Prostate gland (tissue), 2 donors: Measurements from ENCODE around the gene CEP72. TPM values are rescaled to one million over a fixed set of nuclear protein-coding genes. Genes with fewer than 3 reads are reported as not detected.

Experiments
- DNase-seq: peaks from one replicate; pipeline ENCODE4 v3.0.0-alpha.2; 2019; ENCODE audit warnings: low spot score
- H3K27ac ChIP-seq, 2 donors: fragments of 200-600 bp; sonication (generic); 2 replicates each; pipeline ENCODE4 v1.5.1; 2017 to 2019
- H3K27me3 ChIP-seq: fragments of 200-600 bp; sonication (generic); replicated peaks from 2 replicates; pipeline ENCODE4 v1.5.1; 2019; ENCODE audit not compliant: insufficient read depth
- H3K36me3 ChIP-seq, 2 donors: fragments of 200-600 bp; sonication (generic); 1 replicate in 1 of 2; 2 replicates in 1 of 2; pipeline versions ENCODE4 v1.5.1 to v1.8.1; 2017 to 2019
- H3K4me1 ChIP-seq: fragments of 200-600 bp; sonication (generic); replicated peaks from 2 replicates; pipeline ENCODE4 v1.5.1; 2019
- H3K4me3 ChIP-seq, 2 donors: fragments of 200-600 bp; sonication (generic); 2 replicates each; pipeline ENCODE4 v1.5.1; 2017 to 2019
- H3K9me3 ChIP-seq: fragments of 200-600 bp; sonication (generic); 2 replicates; pipeline ENCODE4 v1.5.1; 2017
- POLR2A ChIP-seq: fragments of 450-650 bp; IDR thresholded peaks from one replicate; pipeline ENCODE4 v1.6.1; 2016; ENCODE audit warnings: antibody characterized with exemption, mild to moderate bottlenecking
- POLR2AphosphoS5 ChIP-seq: sonication (generic); formaldehyde crosslinking; IDR thresholded peaks from one replicate; pipeline ENCODE4 v1.6.1; 2017; ENCODE audit warnings: antibody characterized with exemption
- WGBS: methylation state at CpG from one replicate; pipeline ENCODE4 v1.1.5; 2018; 5-methylcytosine and 5-hydroxymethylcytosine counted together
- intact Hi-C: fragments of 100-400 bp; cut with DNase I; formaldehyde crosslinking; loops from one replicate; pipeline ENCODE4 v1.14.2; 2022
- total RNA-seq, 2 donors: library from RNA; depleted of rRNA; stranded (reverse); fragments of >200 nt; gene quantifications; one replicate each; pipeline ENCODE4 v1.1.0, GENCODE V29; 2016
- TF ChIP-seq, protein P1 (sequence below), 4 experiments: fragments of 200-600 bp in 2 of 4; fragments of 450-650 bp in 2 of 4; sonication (generic) in 2 of 4; IDR thresholded peaks; 1 replicate in 3 of 4; 2 replicates in 1 of 4; pipeline ENCODE4 v1.5.1; 2016 to 2019; ENCODE audit warnings: antibody characterized with exemption in 4 of 4, mild to moderate bottlenecking in 2 of 4, moderate library complexity in 2 of 4

The CEP72 gene
- total RNA-seq, 2 donors from 2014 or later = 6.4 to 12.8 TPM

DNA sequence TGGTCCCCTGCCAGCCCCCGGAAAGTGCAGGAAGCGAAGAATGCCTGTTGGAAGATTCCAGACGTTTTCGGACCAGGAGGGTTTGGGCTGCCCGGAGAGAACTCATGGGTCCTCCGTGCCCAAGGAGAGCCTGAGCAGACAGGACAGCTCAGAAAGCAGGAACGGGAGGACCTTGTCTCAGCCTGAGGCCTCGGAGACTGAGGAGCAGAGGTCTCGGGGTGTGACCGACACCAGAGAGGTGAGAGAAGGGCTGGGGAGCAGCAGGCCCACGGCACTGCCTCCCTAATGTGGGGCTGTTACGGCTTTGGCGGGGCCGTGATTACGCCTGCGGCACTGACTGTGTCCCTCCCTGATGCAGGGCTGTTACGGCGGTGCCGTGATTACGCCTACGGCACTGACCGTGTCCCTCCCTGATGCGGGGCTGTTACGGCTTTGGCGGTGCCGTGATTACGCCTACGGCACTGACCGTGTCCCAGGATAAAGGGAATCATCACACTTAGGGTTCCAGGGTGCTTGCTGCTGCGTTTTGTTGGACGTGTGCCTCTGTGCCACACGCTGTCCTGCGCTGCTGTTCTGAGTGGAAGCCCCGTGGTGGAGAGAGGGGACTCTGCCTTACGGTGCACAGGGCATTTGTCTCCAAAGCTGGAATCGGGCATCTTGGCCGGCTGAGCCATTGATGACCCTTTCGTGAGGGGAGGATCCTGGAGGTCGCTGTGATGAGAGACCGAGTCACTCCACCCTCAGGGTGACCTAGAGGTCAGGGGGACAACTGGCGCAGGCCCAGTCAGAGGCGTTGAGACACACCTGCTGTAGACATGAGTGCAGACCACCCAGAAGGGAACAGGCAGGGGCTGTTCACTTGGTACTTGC, 25.7 kb downstream of the CEP72 start:
- intact Hi-C loops = no loop called here
- no peak for DNase-seq
- 93% methylated on average over 42 of the region's 42 CpGs for WGBS

DNA sequence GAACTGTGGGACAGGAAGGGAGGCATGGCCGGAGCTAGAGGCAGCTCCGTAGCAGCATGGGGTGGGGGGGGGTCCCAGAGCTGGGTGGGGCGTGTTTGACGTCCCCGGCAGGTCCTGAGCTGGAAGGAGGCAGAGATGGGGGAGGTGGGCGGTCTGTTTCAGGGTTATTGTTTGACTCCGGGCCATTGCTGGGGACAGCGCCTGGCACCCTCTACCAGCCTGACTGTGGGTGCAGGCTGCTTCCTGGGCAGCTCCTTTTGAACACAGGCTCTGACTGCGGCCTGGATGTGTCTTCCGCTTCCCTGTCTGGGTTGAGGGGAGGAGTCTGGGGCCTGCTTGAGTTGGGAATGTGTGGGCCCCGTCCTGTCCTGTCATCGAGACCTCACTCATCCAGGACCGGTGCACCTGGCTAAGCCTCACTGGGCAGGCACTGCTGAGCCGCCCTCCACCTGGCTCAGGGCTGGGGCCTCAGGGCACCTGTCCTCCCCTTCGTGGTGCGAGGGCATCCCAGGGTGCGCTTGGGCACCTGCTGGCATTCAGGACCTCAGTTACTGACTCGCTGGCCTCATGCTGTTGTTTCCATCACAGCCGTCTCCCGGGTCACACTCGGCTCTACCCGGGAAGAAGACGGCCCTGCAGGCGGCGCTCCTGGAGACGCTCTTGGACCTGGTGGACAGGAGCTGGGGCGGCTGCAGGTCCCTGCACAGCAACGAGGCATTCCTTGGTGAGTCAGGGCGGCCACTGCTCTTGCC, 26.5 kb downstream of the CEP72 start:
- 93% methylated on average over 28 of the region's 29 CpGs for WGBS
- no peaks in the 10 kb centered on the region for H3K4me1 ChIP-seq
- no peak for DNase-seq
- H3K4me3 ChIP-seq = no peak overlapping the region
- peaks cover 2 to 11% of the 10 kb centered on the region in 2 donors for H3K36me3 ChIP-seq
- TF ChIP-seq, protein P1, sequence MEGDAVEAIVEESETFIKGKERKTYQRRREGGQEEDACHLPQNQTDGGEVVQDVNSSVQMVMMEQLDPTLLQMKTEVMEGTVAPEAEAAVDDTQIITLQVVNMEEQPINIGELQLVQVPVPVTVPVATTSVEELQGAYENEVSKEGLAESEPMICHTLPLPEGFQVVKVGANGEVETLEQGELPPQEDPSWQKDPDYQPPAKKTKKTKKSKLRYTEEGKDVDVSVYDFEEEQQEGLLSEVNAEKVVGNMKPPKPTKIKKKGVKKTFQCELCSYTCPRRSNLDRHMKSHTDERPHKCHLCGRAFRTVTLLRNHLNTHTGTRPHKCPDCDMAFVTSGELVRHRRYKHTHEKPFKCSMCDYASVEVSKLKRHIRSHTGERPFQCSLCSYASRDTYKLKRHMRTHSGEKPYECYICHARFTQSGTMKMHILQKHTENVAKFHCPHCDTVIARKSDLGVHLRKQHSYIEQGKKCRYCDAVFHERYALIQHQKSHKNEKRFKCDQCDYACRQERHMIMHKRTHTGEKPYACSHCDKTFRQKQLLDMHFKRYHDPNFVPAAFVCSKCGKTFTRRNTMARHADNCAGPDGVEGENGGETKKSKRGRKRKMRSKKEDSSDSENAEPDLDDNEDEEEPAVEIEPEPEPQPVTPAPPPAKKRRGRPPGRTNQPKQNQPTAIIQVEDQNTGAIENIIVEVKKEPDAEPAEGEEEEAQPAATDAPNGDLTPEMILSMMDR (IDR thresholded peaks at IDR 0.05) = no peak
- TF ChIP-seq POLR2A (no peak), POLR2AphosphoS5 (no peak)
- no peaks in the 10 kb centered on the region for H3K9me3 ChIP-seq
- no peak overlapping the region for H3K27ac ChIP-seq
- intact Hi-C loops = no loop called here
- no peaks in the 10 kb centered on the region for H3K27me3 ChIP-seq

More for the DNA sequence above, 25.7 kb downstream of the CEP72 start:
- TF ChIP-seq POLR2A (no peak), POLR2AphosphoS5 (no peak)
- TF ChIP-seq, protein P1 (IDR thresholded peaks at IDR 0.05) = no peak
- H3K4me1 ChIP-seq = no peaks in the 10 kb centered on the region
- no peaks in the 10 kb centered on the region for H3K27me3 ChIP-seq
- no peaks in the 10 kb centered on the region for H3K9me3 ChIP-seq
- peaks cover 2 to 11% of the 10 kb centered on the region in 2 donors for H3K36me3 ChIP-seq
- no peak overlapping the region for H3K27ac ChIP-seq
- no peak overlapping the region for H3K4me3 ChIP-seq

DNA sequence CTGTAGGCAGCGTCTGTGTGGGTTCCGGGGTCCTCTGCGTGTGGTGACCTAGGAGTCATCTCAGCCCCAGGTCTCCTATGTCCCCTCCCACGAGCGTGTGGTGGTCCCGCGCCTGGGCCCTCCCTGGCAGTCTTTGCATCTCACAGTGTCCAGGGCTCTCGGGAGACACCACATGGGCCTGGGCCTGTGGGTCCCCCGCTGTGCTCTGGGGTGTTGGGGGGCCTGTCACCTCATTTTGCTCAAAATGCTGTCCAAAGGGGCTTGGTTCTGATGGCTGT, 27.1 kb downstream of the CEP72 start:
- intact Hi-C loops = no loop called here
- DNase-seq = no peak
- Histone ChIP-seq H3K27me3 (no peaks in the 10 kb centered on the region), H3K36me3 (peaks cover 2 to 11% of the 10 kb centered on the region in 2 donors), H3K4me3 (no peak overlapping the region), H3K9me3 (no peaks in the 10 kb centered on the region), H3K4me1 (no peaks in the 10 kb centered on the region), H3K27ac (no peak overlapping the region)
- TF ChIP-seq POLR2A (no peak), POLR2AphosphoS5 (no peak)
- TF ChIP-seq, protein P1 (IDR thresholded peaks at IDR 0.05) = no peak
- 95% methylated on average over 8 of the region's 9 CpGs for WGBS

DNA sequence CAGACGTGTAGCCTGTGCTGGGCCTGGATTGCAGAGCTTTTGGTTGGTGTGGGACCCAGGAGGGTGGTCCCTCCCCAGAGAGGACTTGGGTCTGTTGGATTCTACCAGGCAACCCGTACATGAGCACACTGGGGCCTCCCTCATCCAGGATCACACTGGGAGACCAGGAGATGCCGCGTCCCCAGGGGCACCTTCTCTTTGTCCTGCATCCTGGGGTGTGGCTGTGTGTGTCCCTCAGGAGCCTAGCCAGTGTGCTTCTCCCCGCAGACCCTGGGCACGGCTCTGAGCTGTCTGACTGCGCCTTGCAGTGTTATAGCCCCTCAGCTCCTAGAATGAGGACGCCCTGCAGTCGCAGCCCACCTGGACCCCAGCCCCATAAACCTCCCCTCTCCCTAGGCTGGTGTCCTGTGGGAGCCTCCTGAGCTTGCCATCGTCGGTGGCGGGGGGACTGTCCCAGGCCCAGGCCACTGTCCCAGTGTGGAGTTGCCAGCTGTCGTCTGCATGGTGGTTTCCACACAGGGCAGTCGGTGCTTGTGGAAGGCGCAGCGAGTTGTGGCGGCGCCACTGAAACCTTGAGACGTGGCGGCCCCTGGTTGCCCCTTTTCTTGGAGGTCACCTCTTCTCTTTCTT, 27.6 kb downstream of the CEP72 start:
- intact Hi-C loops = no loop called here
- Histone ChIP-seq H3K27ac (no peak overlapping the region), H3K4me1 (no peaks in the 10 kb centered on the region), H3K36me3 (peaks cover 2 to 11% of the 10 kb centered on the region in 2 donors), H3K27me3 (no peaks in the 10 kb centered on the region), H3K4me3 (no peak overlapping the region), H3K9me3 (no peaks in the 10 kb centered on the region)
- no peak for DNase-seq
- 92% methylated on average over 13 of the region's 20 CpGs for WGBS
- TF ChIP-seq POLR2AphosphoS5 (no peak), POLR2A (no peak)
- TF ChIP-seq, protein P1 (IDR thresholded peaks at IDR 0.05) = no peak
